CD1c-positive myeloid dendritic cell (primary cell): Measurements from ENCODE around the gene CRIM1.

ENCODE experiments used
- DNase-seq: peaks from one replicate; pipeline ENCODE4 v3.0.0-alpha.2; 2016; ENCODE audit errors: extremely low spot score

The CRIM1 gene

GRCh38 chr2:36423619-36424120 lies 68.1 kb downstream of the CRIM1 start:
- DNase-seq = no peak

- no peak for DNase-seq
Measured at GRCh38 chr2:36425608-36426355, 70.2 kb downstream of the CRIM1 start.

- DNase-seq = no peak
Measured at GRCh38 chr2:36427790-36428243, 72.2 kb downstream of the CRIM1 start.

- no peak for DNase-seq
Measured at GRCh38 chr2:36430549-36430948, 75.0 kb downstream of the CRIM1 start.

- DNase-seq = no peak
Measured at GRCh38 chr2:36432479-36432878, 76.9 kb downstream of the CRIM1 start.

- DNase-seq = no peak
Measured at GRCh38 chr2:36433311-36434217, 78.0 kb downstream of the CRIM1 start.

- DNase-seq = no peak
Measured at GRCh38 chr2:36438449-36438977, 82.9 kb downstream of the CRIM1 start.

GRCh38 chr2:36439084-36439483 lies 83.5 kb downstream of the CRIM1 start:
- no peak for DNase-seq

- no peak for DNase-seq
Measured at GRCh38 chr2:36441065-36441625, 85.6 kb downstream of the CRIM1 start.

- DNase-seq = no peak
Measured at GRCh38 chr2:36441816-36442215, 86.2 kb downstream of the CRIM1 start.

- DNase-seq = no peak
Measured at GRCh38 chr2:36444216-36444936, 88.8 kb downstream of the CRIM1 start.

GRCh38 chr2:36445185-36445866 lies 89.7 kb downstream of the CRIM1 start:
- no peak for DNase-seq

- DNase-seq = no peak
Measured at GRCh38 chr2:36446294-36446693, 90.7 kb downstream of the CRIM1 start.

GRCh38 chr2:36449213-36449612 lies 93.6 kb downstream of the CRIM1 start:
- no peak for DNase-seq

GRCh38 chr2:36449943-36450392 lies 94.4 kb downstream of the CRIM1 start:
- DNase-seq = no peak

GRCh38 chr2:36450466-36451196 lies 95.1 kb downstream of the CRIM1 start:
- DNase-seq = no peak

- no peak for DNase-seq
Measured at GRCh38 chr2:36451512-36451911, 95.9 kb downstream of the CRIM1 start.

- DNase-seq = no peak
Measured at GRCh38 chr2:36452260-36452659, 96.7 kb downstream of the CRIM1 start.

GRCh38 chr2:36453652-36454051 lies 98.1 kb downstream of the CRIM1 start:
- no peak for DNase-seq

- DNase-seq = no peak
Measured at GRCh38 chr2:36455011-36455410, 99.4 kb downstream of the CRIM1 start.
